ENCODE results near the gene MS4A15.

MS4A15 gene

DNA sequence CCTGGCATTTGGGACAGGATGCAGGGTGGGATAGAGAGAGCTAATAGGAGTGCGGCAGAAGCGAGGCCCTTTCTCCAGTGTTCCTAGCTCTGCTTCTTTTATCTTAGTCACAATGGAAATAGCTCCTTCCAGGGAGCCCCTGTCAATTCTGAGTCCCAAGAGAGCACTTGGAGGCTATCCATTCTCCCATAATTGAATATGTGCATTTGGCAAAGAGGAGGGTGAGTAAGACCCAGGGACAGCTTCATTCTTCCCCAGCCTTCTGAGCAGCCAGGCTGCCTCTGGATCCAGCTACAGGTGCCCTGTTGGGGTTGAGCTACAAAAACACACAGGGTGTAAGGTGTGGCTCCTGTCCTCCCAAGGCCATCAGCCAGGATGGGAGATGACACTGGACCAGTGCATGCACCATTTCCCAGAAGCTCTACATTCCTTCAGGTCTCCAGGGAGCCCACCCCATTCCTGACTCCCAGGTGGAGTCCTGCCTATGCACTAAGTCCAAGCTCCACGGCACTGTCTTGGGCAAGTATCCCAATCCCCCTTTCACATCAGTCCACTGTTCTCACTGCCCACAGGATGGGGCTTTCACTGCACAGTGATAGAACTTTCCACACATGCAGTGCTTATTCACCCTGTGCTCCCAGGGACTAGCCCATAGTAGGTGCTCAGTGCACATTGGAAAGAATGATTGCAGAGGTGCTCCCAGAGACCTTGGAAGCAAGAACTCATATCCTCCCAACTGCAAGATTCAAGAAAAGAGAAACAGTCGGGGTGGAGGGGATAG is 34.7 kb downstream of the MS4A15 start:
- Histone ChIP-seq H3K27me3 (ENCODE audit: insufficient read depth, low read length) (no peaks in the 10 kb centered on the region), H3K27ac (ENCODE audit: low read length) (no peak overlapping the region), H3K9ac (ENCODE audit: low read depth, low read length) (no peak overlapping the region), H3K4me1 (ENCODE audit: insufficient read depth, low read length) (no peaks in the 10 kb centered on the region), H3K9me3 (ENCODE audit: insufficient read depth, low read depth, low read length) (peaks cover 34% of the 10 kb centered on the region), H3K4me3 (ENCODE audit: low read length) (no peak overlapping the region), H3K36me3 (ENCODE audit: insufficient read depth, low read depth, low read length) (no peaks in the 10 kb centered on the region)

DNA sequence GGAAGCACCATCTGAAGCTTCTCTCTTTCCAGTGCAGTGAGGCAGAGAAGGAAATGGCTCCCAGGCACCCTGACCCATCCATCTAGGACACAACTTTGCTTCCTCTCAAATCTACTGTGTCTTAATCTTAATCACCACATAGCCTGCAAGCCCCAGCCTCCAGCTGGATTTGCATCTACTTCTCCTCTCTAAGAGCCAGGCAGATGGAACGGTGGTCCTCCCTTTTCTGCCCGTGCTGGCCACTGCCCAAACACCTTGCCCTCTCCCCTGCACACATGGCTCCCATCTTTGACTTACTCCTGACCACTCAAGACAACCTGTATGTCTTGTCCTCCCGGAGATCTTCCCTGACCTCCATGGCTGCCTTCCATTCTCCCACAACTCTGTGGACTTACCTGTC is 35.9 kb downstream of the MS4A15 start:
- no peak overlapping the region for H3K9ac ChIP-seq (ENCODE audit: low read depth, low read length)
- no peaks in the 10 kb centered on the region for H3K27me3 ChIP-seq (ENCODE audit: insufficient read depth, low read length)
- peaks cover 34% of the 10 kb centered on the region for H3K9me3 ChIP-seq (ENCODE audit: insufficient read depth, low read depth, low read length)
- no peak overlapping the region for H3K4me3 ChIP-seq (ENCODE audit: low read length)
- H3K4me1 ChIP-seq (ENCODE audit: insufficient read depth, low read length), result no peaks in the 10 kb centered on the region
- H3K27ac ChIP-seq (ENCODE audit: low read length), result no peak overlapping the region
- H3K36me3 ChIP-seq (ENCODE audit: insufficient read depth, low read depth, low read length), result no peaks in the 10 kb centered on the region

DNA sequence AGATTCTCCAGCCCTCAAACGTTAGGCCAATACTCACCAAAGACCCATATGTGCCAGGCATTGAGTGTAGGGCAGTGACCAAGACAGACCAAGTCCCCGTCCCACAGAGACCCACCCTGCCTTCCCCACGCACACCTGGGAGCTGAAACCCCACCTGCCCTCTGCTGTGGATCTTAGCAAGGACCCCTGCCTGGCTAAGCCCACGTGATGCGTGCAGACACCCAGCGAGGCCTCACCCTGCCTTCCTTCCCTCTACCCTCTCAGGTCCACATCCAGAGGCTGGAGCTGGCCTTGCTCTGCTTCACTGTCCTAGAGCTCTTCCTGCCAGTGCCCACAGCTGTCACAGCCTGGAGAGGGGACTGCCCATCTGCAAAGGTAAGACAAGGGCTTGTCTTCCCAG is 38.6 kb downstream of the MS4A15 start:
- Histone ChIP-seq H3K27me3 (ENCODE audit: insufficient read depth, low read length) (no peaks in the 10 kb centered on the region), H3K9ac (ENCODE audit: low read depth, low read length) (no peak overlapping the region), H3K4me3 (ENCODE audit: low read length) (no peak overlapping the region), H3K9me3 (ENCODE audit: insufficient read depth, low read depth, low read length) (peaks cover 34% of the 10 kb centered on the region), H3K4me1 (ENCODE audit: insufficient read depth, low read length) (no peaks in the 10 kb centered on the region), H3K27ac (ENCODE audit: low read length) (no peak overlapping the region), H3K36me3 (ENCODE audit: insufficient read depth, low read depth, low read length) (no peaks in the 10 kb centered on the region)

DNA sequence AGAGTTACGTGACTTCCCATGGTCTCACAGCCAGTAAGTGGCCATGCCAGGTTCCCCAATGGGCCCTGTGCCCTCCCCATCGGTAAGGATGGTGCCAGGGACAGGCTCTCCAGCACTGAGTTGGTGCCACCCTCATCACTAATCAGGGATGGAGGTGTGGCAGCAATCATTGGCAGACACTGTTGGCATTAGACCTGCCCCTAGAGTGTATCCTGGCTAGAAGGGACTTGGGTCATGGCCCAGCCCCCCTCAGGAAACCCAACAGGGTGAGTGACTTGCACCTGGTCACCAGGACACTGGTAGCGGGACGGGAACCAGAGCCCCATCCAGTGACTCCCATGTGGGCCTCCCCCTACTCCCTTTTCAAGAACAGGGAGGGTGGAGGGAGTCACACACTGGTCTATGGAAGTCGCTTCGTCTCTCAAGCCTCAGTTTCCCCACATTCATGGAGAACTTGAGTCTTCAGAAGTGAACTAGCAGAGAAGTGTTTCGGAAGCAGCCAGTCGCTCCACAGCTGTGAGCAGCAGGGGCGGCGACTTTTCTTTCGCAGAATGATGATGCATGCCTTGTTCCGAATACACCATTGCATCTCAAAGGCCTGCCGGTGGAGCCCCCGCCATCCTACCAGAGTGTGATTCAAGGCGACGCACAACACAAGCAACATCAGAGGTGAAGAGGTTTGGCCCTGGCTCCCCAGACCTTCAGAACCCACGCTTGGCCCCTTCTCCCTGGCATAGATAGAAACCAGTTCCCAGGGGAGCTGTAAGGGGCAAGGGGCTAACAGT is 41.4 kb downstream of the MS4A15 start:
- H3K4me3 ChIP-seq (ENCODE audit: low read length), result no peak overlapping the region
- H3K9ac ChIP-seq (ENCODE audit: low read depth, low read length), result no peak overlapping the region
- H3K9me3 ChIP-seq (ENCODE audit: insufficient read depth, low read depth, low read length), result peaks cover 9% of the 10 kb centered on the region
- no peaks in the 10 kb centered on the region for H3K27me3 ChIP-seq (ENCODE audit: insufficient read depth, low read length)
- H3K27ac ChIP-seq (ENCODE audit: low read length), result no peak overlapping the region
- no peaks in the 10 kb centered on the region for H3K36me3 ChIP-seq (ENCODE audit: insufficient read depth, low read depth, low read length)
- no peaks in the 10 kb centered on the region for H3K4me1 ChIP-seq (ENCODE audit: insufficient read depth, low read length)

DNA sequence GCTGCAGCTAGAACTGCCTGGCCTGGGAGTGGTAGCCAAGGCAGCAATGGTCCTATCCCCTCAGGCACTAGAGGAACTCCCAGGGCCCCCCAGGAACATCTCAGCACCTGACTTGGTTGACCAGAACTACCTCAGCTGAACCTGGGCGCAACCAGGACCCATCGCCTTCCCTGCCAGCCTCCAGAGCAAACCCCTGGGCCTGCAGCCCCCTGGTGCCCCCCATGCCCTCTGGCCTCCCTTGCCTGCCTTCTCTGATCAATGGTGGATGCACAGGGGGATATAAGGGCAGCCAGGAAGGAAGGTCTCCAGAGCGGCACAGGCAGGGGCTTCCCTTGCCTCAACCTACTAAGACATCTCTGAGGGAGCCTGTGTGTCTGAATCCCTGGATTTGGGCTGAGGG is 42.0 kb downstream of the MS4A15 start:
- Histone ChIP-seq H3K27me3 (ENCODE audit: insufficient read depth, low read length) (no peaks in the 10 kb centered on the region), H3K36me3 (ENCODE audit: insufficient read depth, low read depth, low read length) (no peaks in the 10 kb centered on the region), H3K27ac (ENCODE audit: low read length) (no peak overlapping the region), H3K9me3 (ENCODE audit: insufficient read depth, low read depth, low read length) (peaks cover 4% of the 10 kb centered on the region; the same call in 1 of the 2 replicates), H3K9ac (ENCODE audit: low read depth, low read length) (no peak overlapping the region), H3K4me1 (ENCODE audit: insufficient read depth, low read length) (no peaks in the 10 kb centered on the region), H3K4me3 (ENCODE audit: low read length) (no peak overlapping the region)

DNA sequence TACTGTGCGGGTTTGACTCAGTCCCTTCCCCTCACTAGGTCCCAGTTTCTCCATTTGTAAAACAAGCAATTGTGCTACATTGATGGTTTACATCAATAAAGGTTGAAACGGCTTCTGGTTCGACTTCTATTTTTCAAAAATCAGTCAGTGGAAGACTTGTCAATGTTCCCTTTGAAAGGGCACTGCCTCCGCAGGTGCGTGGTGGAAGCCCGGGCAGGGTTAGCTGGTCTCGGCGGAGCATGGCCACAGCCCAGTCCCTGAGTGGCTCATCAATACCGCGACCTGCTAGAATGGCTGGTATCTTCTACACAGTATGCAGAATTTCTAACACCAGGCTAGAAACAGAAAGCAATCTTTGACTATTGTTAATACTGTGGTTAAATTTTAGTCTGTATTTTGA is 44.5 kb downstream of the MS4A15 start:
- Histone ChIP-seq H3K27me3 (ENCODE audit: insufficient read depth, low read length) (no peaks in the 10 kb centered on the region), H3K9me3 (ENCODE audit: insufficient read depth, low read depth, low read length) (no peaks in the 10 kb centered on the region), H3K9ac (ENCODE audit: low read depth, low read length) (no peak overlapping the region), H3K36me3 (ENCODE audit: insufficient read depth, low read depth, low read length) (no peaks in the 10 kb centered on the region), H3K4me1 (ENCODE audit: insufficient read depth, low read length) (no peaks in the 10 kb centered on the region), H3K27ac (ENCODE audit: low read length) (no peak overlapping the region), H3K4me3 (ENCODE audit: low read length) (no peak overlapping the region)

DNA sequence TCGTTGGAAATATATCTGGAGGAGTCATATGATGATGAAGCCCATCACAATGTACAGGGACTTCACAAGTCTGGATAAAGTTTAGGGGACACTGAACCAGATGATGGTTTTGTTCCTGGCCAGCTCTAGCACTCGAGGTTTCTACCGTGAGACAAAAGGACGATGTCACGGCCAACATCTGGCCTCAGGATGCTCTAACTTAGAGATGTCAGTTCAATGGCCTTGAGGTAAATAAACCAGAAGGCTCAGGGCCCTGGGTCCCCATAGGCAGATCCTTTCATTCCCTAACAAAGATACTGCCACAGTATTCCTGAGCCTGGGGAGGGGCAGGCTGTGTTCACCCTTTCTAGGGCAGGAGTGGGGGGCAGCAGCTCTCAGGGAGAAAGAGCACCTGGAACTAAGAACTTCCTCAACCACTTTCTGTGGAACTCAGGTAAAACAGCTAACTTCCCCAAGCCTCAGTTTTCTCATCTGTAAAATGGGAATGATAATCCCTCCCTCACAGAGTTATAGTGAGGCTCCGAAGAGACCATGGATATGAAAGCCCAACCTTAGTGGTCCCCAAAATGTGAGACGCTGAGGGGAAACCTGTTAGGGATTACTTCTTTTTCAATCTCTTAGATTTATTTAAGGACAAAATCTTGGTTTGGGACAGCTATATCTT is 46.7 kb downstream of the MS4A15 start:
- Histone ChIP-seq H3K36me3 (ENCODE audit: insufficient read depth, low read depth, low read length) (no peaks in the 10 kb centered on the region), H3K4me3 (ENCODE audit: low read length) (no peak overlapping the region), H3K9me3 (ENCODE audit: insufficient read depth, low read depth, low read length) (no peaks in the 10 kb centered on the region), H3K27me3 (ENCODE audit: insufficient read depth, low read length) (no peaks in the 10 kb centered on the region), H3K4me1 (ENCODE audit: insufficient read depth, low read length) (no peaks in the 10 kb centered on the region), H3K27ac (ENCODE audit: low read length) (no peak overlapping the region), H3K9ac (ENCODE audit: low read depth, low read length) (no peak overlapping the region)

DNA sequence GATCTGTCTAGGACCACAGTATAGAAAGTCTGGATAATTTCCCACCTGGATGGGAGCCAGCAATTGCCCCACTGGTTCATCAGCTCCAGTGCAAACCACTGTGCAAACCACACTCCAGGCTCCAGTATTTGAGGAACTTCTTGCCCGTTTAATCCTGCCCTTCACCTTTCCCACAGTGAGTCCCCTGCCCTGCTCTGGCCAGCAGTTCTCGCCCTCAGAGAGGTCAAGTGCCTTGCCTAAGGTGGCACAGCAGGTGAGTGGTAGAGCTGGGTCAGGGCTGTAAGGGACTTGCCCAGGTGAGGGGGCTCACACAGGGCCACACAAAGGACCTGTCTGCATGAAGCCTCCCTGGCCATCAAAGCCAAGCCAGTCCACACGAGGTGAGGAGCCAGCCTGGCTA is 52.6 kb downstream of the MS4A15 start:
- no peaks in the 10 kb centered on the region for H3K9me3 ChIP-seq (ENCODE audit: insufficient read depth, low read depth, low read length)
- H3K4me1 ChIP-seq (ENCODE audit: insufficient read depth, low read length), result no peaks in the 10 kb centered on the region
- no peak overlapping the region for H3K27ac ChIP-seq (ENCODE audit: low read length)
- no peak overlapping the region for H3K4me3 ChIP-seq (ENCODE audit: low read length)
- no peak overlapping the region for H3K9ac ChIP-seq (ENCODE audit: low read depth, low read length)
- no peaks in the 10 kb centered on the region for H3K36me3 ChIP-seq (ENCODE audit: insufficient read depth, low read depth, low read length)
- no peaks in the 10 kb centered on the region for H3K27me3 ChIP-seq (ENCODE audit: insufficient read depth, low read length)

DNA sequence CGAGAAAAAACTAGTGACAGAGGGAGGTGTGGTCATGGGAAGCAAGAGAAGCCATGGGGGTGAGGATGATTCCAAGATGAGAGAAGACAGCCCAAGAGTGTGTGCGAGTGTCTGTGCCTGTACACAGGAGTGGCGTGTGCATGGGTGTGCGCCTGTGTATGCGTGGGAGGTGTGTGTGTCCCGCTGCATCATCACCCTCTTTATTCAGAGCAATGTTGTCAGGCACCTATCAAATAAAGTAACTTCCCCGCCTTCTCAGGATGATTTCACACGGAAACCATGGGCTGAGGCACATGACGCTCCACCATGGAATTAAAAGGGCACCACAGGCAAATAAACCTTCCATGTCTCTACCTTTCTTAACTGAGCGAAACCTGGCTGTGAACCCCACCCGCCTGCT is 53.0 kb downstream of the MS4A15 start:
- Histone ChIP-seq H3K4me3 (ENCODE audit: low read length) (no peak overlapping the region), H3K27ac (ENCODE audit: low read length) (no peak overlapping the region), H3K27me3 (ENCODE audit: insufficient read depth, low read length) (no peaks in the 10 kb centered on the region), H3K4me1 (ENCODE audit: insufficient read depth, low read length) (no peaks in the 10 kb centered on the region), H3K9ac (ENCODE audit: low read depth, low read length) (no peak overlapping the region), H3K36me3 (ENCODE audit: insufficient read depth, low read depth, low read length) (no peaks in the 10 kb centered on the region), H3K9me3 (ENCODE audit: insufficient read depth, low read depth, low read length) (no peaks in the 10 kb centered on the region)

DNA sequence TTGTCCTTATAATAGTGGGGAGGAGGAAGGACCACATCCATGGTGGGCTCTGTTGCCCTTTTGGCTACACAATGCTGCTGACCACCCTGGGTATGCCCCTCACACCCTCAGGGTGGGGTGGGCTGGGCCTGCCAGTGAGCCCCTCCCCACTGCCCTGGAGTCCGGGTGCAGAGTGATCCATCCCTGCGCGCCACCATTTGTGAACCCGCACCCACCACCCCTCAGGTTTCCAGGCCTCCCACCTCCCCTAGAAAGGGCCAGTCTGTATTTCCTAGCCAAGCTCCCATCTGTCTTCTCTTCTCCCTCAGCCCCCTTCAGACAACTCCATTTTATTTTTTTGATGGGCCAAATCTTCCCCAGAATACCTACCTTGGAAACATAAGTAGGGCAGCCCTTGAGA is 53.5 kb downstream of the MS4A15 start:
- Histone ChIP-seq H3K9me3 (ENCODE audit: insufficient read depth, low read depth, low read length) (no peaks in the 10 kb centered on the region), H3K9ac (ENCODE audit: low read depth, low read length) (no peak overlapping the region), H3K4me1 (ENCODE audit: insufficient read depth, low read length) (no peaks in the 10 kb centered on the region)

DNA sequence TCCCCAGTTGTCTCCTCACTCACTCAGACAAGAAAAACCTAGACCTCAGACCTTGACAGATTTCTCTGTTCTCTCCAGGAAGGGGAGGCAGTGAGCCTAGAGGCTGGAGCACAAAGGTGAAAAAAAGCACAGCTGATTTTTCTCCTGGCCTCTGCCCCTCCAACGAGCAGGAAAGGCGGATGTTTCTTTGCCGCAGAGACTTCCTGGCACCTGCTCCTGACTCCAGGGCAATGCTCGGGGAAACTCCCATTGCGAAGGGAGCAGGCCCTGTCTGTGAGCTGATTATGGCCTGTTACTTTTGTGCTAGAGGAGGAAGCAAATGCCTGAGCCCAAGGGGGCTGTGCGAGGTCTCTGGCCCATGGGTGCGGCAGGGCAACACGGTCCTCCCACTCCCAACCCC is 53.9 kb downstream of the MS4A15 start:
- no peak overlapping the region for H3K4me3 ChIP-seq (ENCODE audit: low read length)
- no peaks in the 10 kb centered on the region for H3K36me3 ChIP-seq (ENCODE audit: insufficient read depth, low read depth, low read length)
- H3K27me3 ChIP-seq (ENCODE audit: insufficient read depth, low read length), result no peaks in the 10 kb centered on the region
- no peaks in the 10 kb centered on the region for H3K4me1 ChIP-seq (ENCODE audit: insufficient read depth, low read length)
- H3K9me3 ChIP-seq (ENCODE audit: insufficient read depth, low read depth, low read length), result no peaks in the 10 kb centered on the region
- no peak overlapping the region for H3K9ac ChIP-seq (ENCODE audit: low read depth, low read length)
- no peak overlapping the region for H3K27ac ChIP-seq (ENCODE audit: low read length)

More for the DNA sequence above, 53.5 kb downstream of the MS4A15 start:
- Histone ChIP-seq H3K36me3 (ENCODE audit: insufficient read depth, low read depth, low read length) (no peaks in the 10 kb centered on the region), H3K4me3 (ENCODE audit: low read length) (no peak overlapping the region), H3K27me3 (ENCODE audit: insufficient read depth, low read length) (no peaks in the 10 kb centered on the region), H3K27ac (ENCODE audit: low read length) (no peak overlapping the region)

DNA sequence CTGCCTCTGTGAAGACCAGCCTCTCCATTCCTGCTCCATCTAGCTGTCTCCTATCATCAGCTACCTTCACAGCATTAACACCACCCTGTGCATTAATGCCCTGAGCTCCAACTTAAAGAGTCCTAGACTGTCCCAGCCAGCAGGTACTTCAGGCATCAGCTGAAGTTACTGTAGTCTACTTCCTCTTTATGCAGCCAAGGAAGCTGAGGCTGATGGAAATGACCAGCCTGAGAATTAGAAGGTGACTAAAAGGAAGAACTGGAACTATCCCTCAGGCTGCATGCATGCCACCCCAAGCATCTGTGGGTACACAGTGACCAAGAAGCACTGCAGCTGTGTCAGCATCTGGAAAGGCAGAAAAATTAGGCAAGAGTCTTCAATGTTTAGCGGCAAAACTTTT is 56.7 kb downstream of the MS4A15 start:
- no peaks in the 10 kb centered on the region for H3K27me3 ChIP-seq (ENCODE audit: insufficient read depth, low read length)
- no peaks in the 10 kb centered on the region for H3K4me1 ChIP-seq (ENCODE audit: insufficient read depth, low read length)
- peaks cover 11% of the 10 kb centered on the region for H3K9me3 ChIP-seq (ENCODE audit: insufficient read depth, low read depth, low read length)
- H3K27ac ChIP-seq (ENCODE audit: low read length), result no peak overlapping the region
- H3K4me3 ChIP-seq (ENCODE audit: low read length), result no peak overlapping the region
- H3K36me3 ChIP-seq (ENCODE audit: insufficient read depth, low read depth, low read length), result no peaks in the 10 kb centered on the region
- no peak overlapping the region for H3K9ac ChIP-seq (ENCODE audit: low read depth, low read length)
